Neural cell (in vitro differentiated cells): ENCODE results near the gene SOCS6. TPM values are rescaled to one million over a fixed set of nuclear protein-coding genes. Genes with fewer than 3 reads are reported as not detected.
"Not testable (repeated sequence)": the region's sequence is repeated elsewhere in the genome, so short reads cannot be mapped to it uniquely, and the experiment has no call there.

ENCODE experiments used
- H2AFZ ChIP-seq: fragments of 200-600, 300-800 bp; sonication (generic), shearing (Covaris generic); 2 replicates; pipeline ENCODE4 v1.6.0; 2014; ENCODE audit warnings: low read depth, mild to moderate bottlenecking, antibody characterized with exemption, low read length, moderate library complexity
- H3F3A ChIP-seq: fragments of 200-600 bp; shearing (Covaris generic); 2 replicates; pipeline ENCODE4 v1.6.1; 2016; ENCODE audit warnings: mild to moderate bottlenecking, moderate library complexity, mixed read lengths, antibody characterized with exemption, low read length; ENCODE audit not compliant: insufficient read depth, poor library complexity, severe bottlenecking
- H3K27ac ChIP-seq: fragments of 200-600, 300-800 bp; sonication (generic), shearing (Covaris generic); 2 replicates; pipeline ENCODE4 v1.5.1; 2014; ENCODE audit warnings: mild to moderate bottlenecking, low read length, moderate library complexity
- H3K27me3 ChIP-seq: fragments of 300-800, 200-600 bp; sonication (generic), shearing (Covaris generic); 2 replicates; pipeline ENCODE4 v1.6.0; 2014; ENCODE audit warnings: mild to moderate bottlenecking, low read depth, low read length, moderate library complexity; ENCODE audit not compliant: insufficient read depth
- H3K36me3 ChIP-seq: fragments of 300-800, 200-600 bp; sonication (generic), shearing (Covaris generic); 2 replicates; pipeline ENCODE4 v1.5.1; 2014; ENCODE audit warnings: mild to moderate bottlenecking, antibody characterized with exemption, low read length, moderate library complexity; ENCODE audit not compliant: insufficient read depth
- H3K4me2 ChIP-seq: fragments of 300-800, 200-600 bp; sonication (generic), shearing (Covaris generic); 2 replicates; pipeline ENCODE4 v1.6.0; 2014; ENCODE audit warnings: mild to moderate bottlenecking, low read length
- H3K4me3 ChIP-seq: fragments of 300-800, 200-600 bp; sonication (generic), shearing (Covaris generic); 2 replicates; pipeline ENCODE4 v1.5.1; 2014; ENCODE audit warnings: mild to moderate bottlenecking, low read length, moderate library complexity
- H3K79me2 ChIP-seq: fragments of 200-600 bp; shearing (Covaris generic); replicated peaks from 2 replicates; pipeline ENCODE4 v1.6.0; 2014; ENCODE audit warnings: mild to moderate bottlenecking, low read length, moderate library complexity; ENCODE audit not compliant: insufficient read depth
- H3K9ac ChIP-seq: fragments of 300-800, 200-600 bp; sonication (generic), shearing (Covaris generic); 2 replicates; pipeline ENCODE4 v1.6.1; 2016; ENCODE audit warnings: mild to moderate bottlenecking, low read length, mixed read lengths
- H3K9me2 ChIP-seq: fragments of 200-600 bp; shearing (Covaris generic); 2 replicates; pipeline ENCODE4 v1.6.1; 2016; ENCODE audit warnings: mild to moderate bottlenecking, low read length, mixed read lengths; ENCODE audit not compliant: insufficient read depth
- H3K9me3 ChIP-seq: fragments of 200-600, 300-800 bp; sonication (generic), shearing (Covaris generic); 2 replicates; pipeline ENCODE4 v1.6.1; 2016; ENCODE audit warnings: mild to moderate bottlenecking, mixed run types, low read length, moderate library complexity, mixed read lengths
- H4K20me1 ChIP-seq: fragments of 200-600 bp; shearing (Covaris generic); 2 replicates; pipeline ENCODE4 v1.6.1; 2016; ENCODE audit warnings: mild to moderate bottlenecking, mixed run types; ENCODE audit not compliant: insufficient read depth
- CTCF ChIP-seq: fragments of 450-650 bp; IDR thresholded peaks from 2 replicates; pipeline ENCODE4 v1.5.1; 2014; ENCODE audit warnings: antibody characterized with exemption, mild to moderate bottlenecking, moderate library complexity; ENCODE audit not compliant: poor library complexity, severe bottlenecking
- EP300 ChIP-seq: fragments of 450-650 bp; conservative IDR thresholded peaks from 2 replicates; pipeline ENCODE4 v1.6.1; 2014; ENCODE audit warnings: antibody characterized with exemption, mild to moderate bottlenecking, moderate library complexity; ENCODE audit not compliant: poor library complexity, severe bottlenecking
- EZH2 ChIP-seq: fragments of 200-600, 300-800 bp; shearing (Covaris generic), sonication (generic); IDR thresholded peaks from 2 replicates; pipeline ENCODE4 v1.6.1; 2014; ENCODE audit warnings: antibody characterized with exemption, low read length, borderline replicate concordance, mild to moderate bottlenecking; ENCODE audit not compliant: insufficient read depth, poor library complexity, severe bottlenecking
- MXI1 ChIP-seq: fragments of 450-650 bp; conservative IDR thresholded peaks from 2 replicates; pipeline ENCODE4 v1.6.1; 2014; ENCODE audit warnings: antibody characterized with exemption, mild to moderate bottlenecking; ENCODE audit not compliant: poor library complexity, severe bottlenecking
- POLR2AphosphoS5 ChIP-seq: IDR thresholded peaks from 2 replicates; pipeline ENCODE4 v1.6.1; 2012
- RAD21 ChIP-seq: fragments of 450-650 bp; conservative IDR thresholded peaks from 2 replicates; pipeline ENCODE4 v1.6.1; 2014; ENCODE audit warnings: antibody characterized with exemption, mild to moderate bottlenecking, moderate library complexity
- SMC3 ChIP-seq: fragments of 450-650 bp; conservative IDR thresholded peaks from 2 replicates; pipeline ENCODE4 v1.6.1; 2014; ENCODE audit warnings: antibody characterized with exemption, mild to moderate bottlenecking, moderate library complexity; ENCODE audit not compliant: poor library complexity
- polyA plus RNA-seq: library from polyadenylated mRNA; depleted of rRNA; stranded (reverse); fragments of >200 nt; gene quantifications from 2 replicates; pipeline ENCODE4 v1.2.3, GENCODE V29; 2014

The SOCS6 gene
- polyA plus RNA-seq, 1 donor from 2014 or later = 21.9 TPM

DNA sequence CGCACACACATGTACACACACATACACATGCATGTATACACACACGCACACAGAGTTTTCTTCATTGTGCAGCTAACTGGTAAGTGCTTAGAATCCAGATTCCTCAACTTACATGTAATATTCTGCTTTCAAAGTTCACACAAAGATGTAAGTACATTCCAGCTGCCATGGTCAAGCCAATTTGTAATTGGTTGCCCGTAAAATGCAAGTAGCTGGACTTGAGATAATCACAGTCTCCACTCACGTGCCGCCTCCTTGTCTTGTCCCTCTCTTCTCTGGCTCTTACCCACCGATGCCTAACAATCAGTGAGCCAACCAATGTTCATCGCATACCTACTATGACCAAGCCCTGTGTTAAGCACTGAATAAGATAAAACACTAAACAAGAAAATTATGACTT lies 77.8 kb downstream of the SOCS6 start:
- Histone ChIP-seq H3F3A (no peaks in the 10 kb centered on the region), H3K79me2 (no peaks in the 10 kb centered on the region), H3K4me2 (no peak overlapping the region), H3K36me3 (no peaks in the 10 kb centered on the region), H3K27me3 (no peaks in the 10 kb centered on the region), H2AFZ (no peak overlapping the region), H3K9ac (no peak overlapping the region), H4K20me1 (no peaks in the 10 kb centered on the region), H3K9me3 (no peaks in the 10 kb centered on the region), H3K4me3 (no peak overlapping the region), H3K27ac (no peak overlapping the region), H3K9me2 (no peaks in the 10 kb centered on the region)
- TF ChIP-seq CTCF (no peak), SMC3 (no peak), RAD21 (no peak)

GRCh38 chr18:70367344-70367743 lies 78.5 kb downstream of the SOCS6 start:
- H3F3A ChIP-seq, H3K4me2 ChIP-seq, H3K27me3 ChIP-seq, H3K27ac ChIP-seq, H3K79me2 ChIP-seq, H2AFZ ChIP-seq, H3K9me3 ChIP-seq, H3K9me2 ChIP-seq, H3K4me3 ChIP-seq, H4K20me1 ChIP-seq, H3K9ac ChIP-seq, H3K36me3 ChIP-seq: not testable (repeated sequence)

DNA sequence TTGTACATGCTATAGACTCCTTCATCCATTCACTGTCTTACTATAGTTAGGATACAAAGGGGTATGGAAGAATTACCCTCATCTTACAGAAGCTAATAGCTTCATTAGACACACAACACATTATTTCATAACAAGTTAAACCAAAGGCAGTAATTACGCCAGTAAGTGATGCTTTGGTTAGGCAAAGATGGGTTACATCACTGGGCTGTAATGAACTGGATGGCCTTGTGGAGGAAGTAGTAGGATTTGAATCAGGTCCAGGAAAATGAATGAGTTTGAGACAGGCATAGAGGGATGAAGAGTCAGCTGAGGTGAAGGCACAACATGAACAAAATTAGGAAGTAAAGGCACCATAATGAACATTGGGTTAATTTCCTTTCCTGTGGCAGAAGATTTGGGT lies 80.1 kb downstream of the SOCS6 start:
- TF ChIP-seq RAD21 (no peak), SMC3 (no peak), EZH2 (no peak), POLR2AphosphoS5 (no peak), EP300 (no peak), MXI1 (no peak), CTCF (no peak)
- Histone ChIP-seq H3F3A (no peaks in the 10 kb centered on the region), H3K4me2 (no peak overlapping the region), H3K9me2 (no peaks in the 10 kb centered on the region), H3K79me2 (no peaks in the 10 kb centered on the region), H3K9me3 (no peaks in the 10 kb centered on the region), H3K27ac (no peak overlapping the region), H3K9ac (no peak overlapping the region), H2AFZ (no peak overlapping the region), H3K4me3 (no peak overlapping the region), H3K36me3 (no peaks in the 10 kb centered on the region), H4K20me1 (no peaks in the 10 kb centered on the region), H3K27me3 (no peaks in the 10 kb centered on the region)
